Neural cell (in vitro differentiated cells): ENCODE data around the gene SLC7A14. TPM values are rescaled to one million over a fixed set of nuclear protein-coding genes. Genes with fewer than 3 reads are reported as not detected.

Experiments used
- H2AFZ ChIP-seq: fragments of 200-600, 300-800 bp; sonication (generic), shearing (Covaris generic); 2 replicates; pipeline ENCODE4 v1.6.0; 2014; ENCODE audit warnings: low read depth, mild to moderate bottlenecking, antibody characterized with exemption, low read length, moderate library complexity
- H3F3A ChIP-seq: fragments of 200-600 bp; shearing (Covaris generic); 2 replicates; pipeline ENCODE4 v1.6.1; 2016; ENCODE audit warnings: mild to moderate bottlenecking, moderate library complexity, mixed read lengths, antibody characterized with exemption, low read length; ENCODE audit not compliant: insufficient read depth, poor library complexity, severe bottlenecking
- H3K27ac ChIP-seq: fragments of 200-600, 300-800 bp; sonication (generic), shearing (Covaris generic); 2 replicates; pipeline ENCODE4 v1.5.1; 2014; ENCODE audit warnings: mild to moderate bottlenecking, low read length, moderate library complexity
- H3K27me3 ChIP-seq: fragments of 300-800, 200-600 bp; sonication (generic), shearing (Covaris generic); 2 replicates; pipeline ENCODE4 v1.6.0; 2014; ENCODE audit warnings: mild to moderate bottlenecking, low read depth, low read length, moderate library complexity; ENCODE audit not compliant: insufficient read depth
- H3K36me3 ChIP-seq: fragments of 300-800, 200-600 bp; sonication (generic), shearing (Covaris generic); 2 replicates; pipeline ENCODE4 v1.5.1; 2014; ENCODE audit warnings: mild to moderate bottlenecking, antibody characterized with exemption, low read length, moderate library complexity; ENCODE audit not compliant: insufficient read depth
- H3K4me2 ChIP-seq: fragments of 300-800, 200-600 bp; sonication (generic), shearing (Covaris generic); 2 replicates; pipeline ENCODE4 v1.6.0; 2014; ENCODE audit warnings: mild to moderate bottlenecking, low read length
- H3K4me3 ChIP-seq: fragments of 300-800, 200-600 bp; sonication (generic), shearing (Covaris generic); 2 replicates; pipeline ENCODE4 v1.5.1; 2014; ENCODE audit warnings: mild to moderate bottlenecking, low read length, moderate library complexity
- H3K79me2 ChIP-seq: fragments of 200-600 bp; shearing (Covaris generic); replicated peaks from 2 replicates; pipeline ENCODE4 v1.6.0; 2014; ENCODE audit warnings: mild to moderate bottlenecking, low read length, moderate library complexity; ENCODE audit not compliant: insufficient read depth
- H3K9ac ChIP-seq: fragments of 300-800, 200-600 bp; sonication (generic), shearing (Covaris generic); 2 replicates; pipeline ENCODE4 v1.6.1; 2016; ENCODE audit warnings: mild to moderate bottlenecking, low read length, mixed read lengths
- H3K9me2 ChIP-seq: fragments of 200-600 bp; shearing (Covaris generic); 2 replicates; pipeline ENCODE4 v1.6.1; 2016; ENCODE audit warnings: mild to moderate bottlenecking, low read length, mixed read lengths; ENCODE audit not compliant: insufficient read depth
- H3K9me3 ChIP-seq: fragments of 200-600, 300-800 bp; sonication (generic), shearing (Covaris generic); 2 replicates; pipeline ENCODE4 v1.6.1; 2016; ENCODE audit warnings: mild to moderate bottlenecking, mixed run types, low read length, moderate library complexity, mixed read lengths
- H4K20me1 ChIP-seq: fragments of 200-600 bp; shearing (Covaris generic); 2 replicates; pipeline ENCODE4 v1.6.1; 2016; ENCODE audit warnings: mild to moderate bottlenecking, mixed run types; ENCODE audit not compliant: insufficient read depth
- EP300 ChIP-seq: fragments of 450-650 bp; conservative IDR thresholded peaks from 2 replicates; pipeline ENCODE4 v1.6.1; 2014; ENCODE audit warnings: antibody characterized with exemption, mild to moderate bottlenecking, moderate library complexity; ENCODE audit not compliant: poor library complexity, severe bottlenecking
- EZH2 ChIP-seq: fragments of 200-600, 300-800 bp; shearing (Covaris generic), sonication (generic); IDR thresholded peaks from 2 replicates; pipeline ENCODE4 v1.6.1; 2014; ENCODE audit warnings: antibody characterized with exemption, low read length, borderline replicate concordance, mild to moderate bottlenecking; ENCODE audit not compliant: insufficient read depth, poor library complexity, severe bottlenecking
- MXI1 ChIP-seq: fragments of 450-650 bp; conservative IDR thresholded peaks from 2 replicates; pipeline ENCODE4 v1.6.1; 2014; ENCODE audit warnings: antibody characterized with exemption, mild to moderate bottlenecking; ENCODE audit not compliant: poor library complexity, severe bottlenecking
- POLR2AphosphoS5 ChIP-seq: IDR thresholded peaks from 2 replicates; pipeline ENCODE4 v1.6.1; 2012
- RAD21 ChIP-seq: fragments of 450-650 bp; conservative IDR thresholded peaks from 2 replicates; pipeline ENCODE4 v1.6.1; 2014; ENCODE audit warnings: antibody characterized with exemption, mild to moderate bottlenecking, moderate library complexity
- SMC3 ChIP-seq: fragments of 450-650 bp; conservative IDR thresholded peaks from 2 replicates; pipeline ENCODE4 v1.6.1; 2014; ENCODE audit warnings: antibody characterized with exemption, mild to moderate bottlenecking, moderate library complexity; ENCODE audit not compliant: poor library complexity
- TAF1 ChIP-seq: IDR thresholded peaks from 2 replicates; pipeline ENCODE4 v1.6.1; 2012; ENCODE audit warnings: low read depth
- polyA plus RNA-seq: library from polyadenylated mRNA; depleted of rRNA; stranded (reverse); fragments of >200 nt; gene quantifications from 2 replicates; pipeline ENCODE4 v1.2.3, GENCODE V29; 2014
- TF ChIP-seq, protein P1 (sequence below): IDR thresholded peaks from 2 replicates; pipeline ENCODE4 v1.6.1; 2012; ENCODE audit warnings: borderline replicate concordance
- TF ChIP-seq, protein P2 (sequence below): fragments of 450-650 bp; IDR thresholded peaks from 2 replicates; pipeline ENCODE4 v1.5.1; 2014; ENCODE audit warnings: antibody characterized with exemption, mild to moderate bottlenecking, moderate library complexity; ENCODE audit not compliant: poor library complexity, severe bottlenecking

Gene SLC7A14
- polyA plus RNA-seq, 1 donor from 2014 or later, result 5.1 TPM

DNA sequence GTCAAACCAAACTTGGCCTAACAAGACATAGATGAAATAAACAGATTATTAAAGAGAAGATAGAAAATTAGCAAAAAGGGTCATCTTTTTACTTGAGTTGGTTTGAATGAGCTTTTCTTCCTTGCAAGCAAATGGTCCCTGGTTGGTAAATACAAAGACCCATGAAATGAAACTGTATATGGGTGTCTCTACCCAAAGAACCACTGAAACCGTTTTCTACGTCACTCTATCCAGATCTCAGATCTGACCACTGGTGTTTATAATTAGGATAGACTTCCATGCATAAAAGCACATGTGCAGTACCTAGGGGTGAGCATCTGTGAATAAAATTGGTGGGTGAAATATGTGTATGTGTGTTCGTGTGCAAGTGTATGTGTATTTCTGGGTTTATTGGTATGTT is 94.0 kb downstream of the SLC7A14 start:
- no peaks in the 10 kb centered on the region for H3K27me3 ChIP-seq
- no peaks in the 10 kb centered on the region for H3K9me2 ChIP-seq
- H3F3A ChIP-seq, result no peaks in the 10 kb centered on the region
- no peak overlapping the region for H3K4me2 ChIP-seq
- no peak overlapping the region for H3K4me3 ChIP-seq
- TF ChIP-seq, protein P1, sequence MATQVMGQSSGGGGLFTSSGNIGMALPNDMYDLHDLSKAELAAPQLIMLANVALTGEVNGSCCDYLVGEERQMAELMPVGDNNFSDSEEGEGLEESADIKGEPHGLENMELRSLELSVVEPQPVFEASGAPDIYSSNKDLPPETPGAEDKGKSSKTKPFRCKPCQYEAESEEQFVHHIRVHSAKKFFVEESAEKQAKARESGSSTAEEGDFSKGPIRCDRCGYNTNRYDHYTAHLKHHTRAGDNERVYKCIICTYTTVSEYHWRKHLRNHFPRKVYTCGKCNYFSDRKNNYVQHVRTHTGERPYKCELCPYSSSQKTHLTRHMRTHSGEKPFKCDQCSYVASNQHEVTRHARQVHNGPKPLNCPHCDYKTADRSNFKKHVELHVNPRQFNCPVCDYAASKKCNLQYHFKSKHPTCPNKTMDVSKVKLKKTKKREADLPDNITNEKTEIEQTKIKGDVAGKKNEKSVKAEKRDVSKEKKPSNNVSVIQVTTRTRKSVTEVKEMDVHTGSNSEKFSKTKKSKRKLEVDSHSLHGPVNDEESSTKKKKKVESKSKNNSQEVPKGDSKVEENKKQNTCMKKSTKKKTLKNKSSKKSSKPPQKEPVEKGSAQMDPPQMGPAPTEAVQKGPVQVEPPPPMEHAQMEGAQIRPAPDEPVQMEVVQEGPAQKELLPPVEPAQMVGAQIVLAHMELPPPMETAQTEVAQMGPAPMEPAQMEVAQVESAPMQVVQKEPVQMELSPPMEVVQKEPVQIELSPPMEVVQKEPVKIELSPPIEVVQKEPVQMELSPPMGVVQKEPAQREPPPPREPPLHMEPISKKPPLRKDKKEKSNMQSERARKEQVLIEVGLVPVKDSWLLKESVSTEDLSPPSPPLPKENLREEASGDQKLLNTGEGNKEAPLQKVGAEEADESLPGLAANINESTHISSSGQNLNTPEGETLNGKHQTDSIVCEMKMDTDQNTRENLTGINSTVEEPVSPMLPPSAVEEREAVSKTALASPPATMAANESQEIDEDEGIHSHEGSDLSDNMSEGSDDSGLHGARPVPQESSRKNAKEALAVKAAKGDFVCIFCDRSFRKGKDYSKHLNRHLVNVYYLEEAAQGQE, result no peak
- TF ChIP-seq EP300, result no peak
- TF ChIP-seq EZH2, result no peak
- TF ChIP-seq POLR2AphosphoS5, result no peak
- TF ChIP-seq SMC3, result no peak
- TF ChIP-seq TAF1, result no peak
- no peak for TF ChIP-seq RAD21
- TF ChIP-seq MXI1, result no peak
- TF ChIP-seq, protein P2, sequence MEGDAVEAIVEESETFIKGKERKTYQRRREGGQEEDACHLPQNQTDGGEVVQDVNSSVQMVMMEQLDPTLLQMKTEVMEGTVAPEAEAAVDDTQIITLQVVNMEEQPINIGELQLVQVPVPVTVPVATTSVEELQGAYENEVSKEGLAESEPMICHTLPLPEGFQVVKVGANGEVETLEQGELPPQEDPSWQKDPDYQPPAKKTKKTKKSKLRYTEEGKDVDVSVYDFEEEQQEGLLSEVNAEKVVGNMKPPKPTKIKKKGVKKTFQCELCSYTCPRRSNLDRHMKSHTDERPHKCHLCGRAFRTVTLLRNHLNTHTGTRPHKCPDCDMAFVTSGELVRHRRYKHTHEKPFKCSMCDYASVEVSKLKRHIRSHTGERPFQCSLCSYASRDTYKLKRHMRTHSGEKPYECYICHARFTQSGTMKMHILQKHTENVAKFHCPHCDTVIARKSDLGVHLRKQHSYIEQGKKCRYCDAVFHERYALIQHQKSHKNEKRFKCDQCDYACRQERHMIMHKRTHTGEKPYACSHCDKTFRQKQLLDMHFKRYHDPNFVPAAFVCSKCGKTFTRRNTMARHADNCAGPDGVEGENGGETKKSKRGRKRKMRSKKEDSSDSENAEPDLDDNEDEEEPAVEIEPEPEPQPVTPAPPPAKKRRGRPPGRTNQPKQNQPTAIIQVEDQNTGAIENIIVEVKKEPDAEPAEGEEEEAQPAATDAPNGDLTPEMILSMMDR, result no peak
- no peaks in the 10 kb centered on the region for H3K79me2 ChIP-seq
- H3K27ac ChIP-seq, result no peak overlapping the region
- H4K20me1 ChIP-seq, result no peaks in the 10 kb centered on the region
- H3K36me3 ChIP-seq, result no peaks in the 10 kb centered on the region
- no peaks in the 10 kb centered on the region for H3K9me3 ChIP-seq
- no peak overlapping the region for H3K9ac ChIP-seq
- H2AFZ ChIP-seq, result no peak overlapping the region

DNA sequence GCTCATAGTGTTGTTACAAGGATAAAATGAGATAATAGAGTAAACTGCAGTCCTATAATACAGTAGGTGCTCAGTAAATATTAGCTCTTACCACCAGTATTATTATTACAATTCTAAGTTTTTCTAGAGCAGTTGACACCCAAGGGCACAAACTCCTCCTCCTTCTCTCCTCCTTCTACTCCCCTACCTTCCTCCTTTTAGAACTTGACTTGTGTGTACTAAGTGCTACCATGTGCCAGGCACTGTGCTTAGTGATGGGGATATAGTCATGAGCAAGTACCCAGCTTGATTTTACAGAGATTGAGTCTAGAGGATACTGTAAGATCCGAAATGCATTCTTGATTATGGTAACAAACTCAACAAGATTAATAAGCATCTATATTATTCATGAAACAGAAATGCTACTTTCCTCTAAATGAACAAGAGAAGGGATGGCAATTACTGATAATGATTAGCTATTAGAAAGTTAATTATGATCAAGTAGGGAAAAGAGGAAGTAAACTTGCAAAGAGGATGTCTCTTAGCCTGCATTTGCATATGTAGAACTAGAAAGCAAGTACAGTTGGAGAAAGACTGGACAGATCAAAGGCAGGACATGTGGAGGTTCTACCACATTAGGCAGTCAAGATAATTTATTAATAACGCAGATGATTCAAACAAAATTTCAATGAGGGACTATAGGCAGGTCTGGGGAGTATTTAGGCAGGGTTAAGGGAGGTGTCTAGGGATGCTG is 94.9 kb downstream of the SLC7A14 start:
- H3K27me3 ChIP-seq, result no peaks in the 10 kb centered on the region
- no peak for TF ChIP-seq EP300
- no peak for TF ChIP-seq TAF1
- TF ChIP-seq SMC3, result no peak
- no peaks in the 10 kb centered on the region for H4K20me1 ChIP-seq
- no peak overlapping the region for H3K4me3 ChIP-seq
- H2AFZ ChIP-seq, result no peak overlapping the region
- H3K27ac ChIP-seq, result no peak overlapping the region
- H3K9me2 ChIP-seq, result no peaks in the 10 kb centered on the region
- H3K9ac ChIP-seq, result no peak overlapping the region
- H3K9me3 ChIP-seq, result no peaks in the 10 kb centered on the region
- H3K79me2 ChIP-seq, result no peaks in the 10 kb centered on the region
- no peak overlapping the region for H3K4me2 ChIP-seq
- no peaks in the 10 kb centered on the region for H3F3A ChIP-seq
- H3K36me3 ChIP-seq, result no peaks in the 10 kb centered on the region
